Activated naive CD4-positive, alpha-beta T cell treated with anti-CD3 and anti-CD28 coated beads, Interleukin-2, amount 50 U/mL, for 24 hours (primary cell): Measurements from ENCODE around the gene AGAP3.

Experiments
- H3K27ac Mint-ChIP-seq: one replicate; pipeline ENCODE4 v1.8.0; 2021; ENCODE audit warnings: mild to moderate bottlenecking, mixed read lengths
- H3K27me3 Mint-ChIP-seq: one replicate; pipeline ENCODE4 v1.8.0; 2021; ENCODE audit warnings: mixed read lengths
- H3K36me3 Mint-ChIP-seq: one replicate; pipeline ENCODE4 v1.8.0; 2021; ENCODE audit warnings: mixed read lengths
- H3K4me1 Mint-ChIP-seq: one replicate; pipeline ENCODE4 v1.8.0; 2021; ENCODE audit warnings: mixed read lengths
- H3K4me3 Mint-ChIP-seq: one replicate; pipeline ENCODE4 v1.8.0; 2021; ENCODE audit warnings: mild to moderate bottlenecking, mixed read lengths
- H3K9me3 Mint-ChIP-seq: one replicate; pipeline ENCODE4 v1.8.0; 2021; ENCODE audit warnings: mixed read lengths

AGAP3 gene

DNA sequence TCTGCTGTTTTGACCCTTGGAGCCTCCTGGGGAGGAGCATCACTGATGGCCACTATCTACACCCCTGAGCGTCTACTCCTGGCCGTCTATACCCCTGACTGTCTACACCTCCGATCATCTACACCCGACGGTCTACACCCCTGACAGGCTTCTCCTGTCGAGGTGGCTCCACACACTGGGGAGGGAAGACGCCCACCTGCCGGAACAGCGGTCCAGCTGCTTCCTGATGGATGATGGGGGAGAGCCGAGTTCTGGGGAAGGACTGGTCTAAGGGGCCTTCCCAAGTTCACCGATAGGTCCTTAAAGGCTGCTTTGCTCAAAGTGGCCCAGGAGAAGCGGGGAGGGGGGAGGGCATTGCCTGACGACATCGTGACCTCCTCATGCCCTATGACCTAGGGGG, 41.9 kb downstream of the AGAP3 start:
- no peak overlapping the region for H3K27ac Mint-ChIP-seq
- H3K4me3 Mint-ChIP-seq, result no peak overlapping the region
- H3K27me3 Mint-ChIP-seq, result no peaks in the 10 kb centered on the region
- H3K4me1 Mint-ChIP-seq, result peaks cover 6% of the 10 kb centered on the region
- no peaks in the 10 kb centered on the region for H3K9me3 Mint-ChIP-seq
- no peaks in the 10 kb centered on the region for H3K36me3 Mint-ChIP-seq

DNA sequence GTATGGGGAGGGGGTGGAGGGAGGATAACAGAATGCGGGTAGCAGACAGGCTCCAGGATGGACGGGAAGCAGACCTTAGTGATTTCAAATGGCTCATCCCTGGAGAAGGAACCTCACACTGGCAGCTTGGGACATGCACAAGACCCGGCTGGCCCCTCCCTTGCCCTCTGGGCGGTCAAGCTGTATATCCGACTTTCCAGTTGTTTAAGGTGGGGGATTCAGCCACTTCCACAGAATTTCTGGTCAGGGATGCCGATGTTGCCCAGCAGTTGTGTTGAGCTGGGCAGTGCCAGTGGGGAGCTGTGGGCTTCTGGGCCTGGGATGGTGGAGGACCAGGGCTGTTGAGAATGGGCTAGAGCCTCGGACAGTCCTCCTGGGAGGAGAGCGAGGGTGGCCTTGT, 42.4 kb downstream of the AGAP3 start:
- Mint-ChIP-seq H3K4me3 (no peak overlapping the region), H3K27ac (no peak overlapping the region), H3K27me3 (no peaks in the 10 kb centered on the region), H3K4me1 (peaks cover 5% of the 10 kb centered on the region), H3K36me3 (no peaks in the 10 kb centered on the region), H3K9me3 (no peaks in the 10 kb centered on the region)

GRCh38 chr7:151129117-151129959, 43.1 kb downstream of the AGAP3 start:
- Mint-ChIP-seq H3K4me1 (no peaks in the 10 kb centered on the region), H3K27ac (no peak overlapping the region), H3K27me3 (no peaks in the 10 kb centered on the region), H3K36me3 (no peaks in the 10 kb centered on the region), H3K4me3 (no peak overlapping the region), H3K9me3 (no peaks in the 10 kb centered on the region)

DNA sequence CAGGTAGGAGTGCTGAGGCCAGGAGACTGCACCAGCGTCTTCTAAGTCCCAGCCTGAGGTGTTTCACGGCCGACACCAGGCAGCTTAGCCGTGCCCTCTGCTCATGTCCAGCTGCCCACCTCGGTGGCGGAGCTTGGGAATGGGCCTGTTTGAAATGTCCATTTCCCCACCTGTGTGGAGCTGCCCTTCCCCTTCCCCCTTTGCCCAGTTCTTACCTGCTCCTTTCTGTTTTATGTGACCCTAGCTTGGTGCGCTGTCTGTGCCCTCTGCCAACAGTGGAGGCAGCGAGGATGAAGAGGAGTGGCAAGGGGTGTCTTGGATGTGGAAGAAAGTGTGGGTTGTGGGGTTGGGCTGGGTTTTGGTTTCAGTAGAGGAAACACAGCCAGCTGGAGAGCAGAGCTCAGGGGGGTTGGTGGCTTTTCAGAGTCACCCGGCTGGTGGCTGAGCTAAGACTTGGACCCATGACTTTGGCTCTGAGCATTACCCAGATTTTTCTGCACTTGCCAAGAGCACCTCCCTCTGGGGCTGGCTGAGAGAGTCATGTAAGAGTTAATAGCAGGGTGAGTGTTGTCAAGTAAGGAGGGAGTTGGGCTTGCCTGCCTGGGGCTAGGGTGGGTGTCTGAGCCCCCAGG, 43.8 kb downstream of the AGAP3 start:
- no peak overlapping the region for H3K27ac Mint-ChIP-seq
- H3K36me3 Mint-ChIP-seq, result no peaks in the 10 kb centered on the region
- H3K27me3 Mint-ChIP-seq, result no peaks in the 10 kb centered on the region
- H3K4me1 Mint-ChIP-seq, result no peaks in the 10 kb centered on the region
- H3K9me3 Mint-ChIP-seq, result no peaks in the 10 kb centered on the region
- no peak overlapping the region for H3K4me3 Mint-ChIP-seq

GRCh38 chr7:151130741-151131157, 44.5 kb downstream of the AGAP3 start:
- Mint-ChIP-seq H3K4me1 (no peaks in the 10 kb centered on the region), H3K9me3 (no peaks in the 10 kb centered on the region), H3K4me3 (no peak overlapping the region), H3K27me3 (no peaks in the 10 kb centered on the region), H3K36me3 (no peaks in the 10 kb centered on the region), H3K27ac (no peak overlapping the region)

GRCh38 chr7:151131224-151131591, 44.9 kb downstream of the AGAP3 start:
- Mint-ChIP-seq H3K4me3 (no peak overlapping the region), H3K9me3 (no peaks in the 10 kb centered on the region), H3K36me3 (no peaks in the 10 kb centered on the region), H3K27ac (no peak overlapping the region), H3K4me1 (no peaks in the 10 kb centered on the region), H3K27me3 (no peaks in the 10 kb centered on the region)

GRCh38 chr7:151131592-151132293, 45.5 kb downstream of the AGAP3 start:
- Mint-ChIP-seq H3K4me1 (no peaks in the 10 kb centered on the region), H3K36me3 (no peaks in the 10 kb centered on the region), H3K27ac (no peak overlapping the region), H3K27me3 (no peaks in the 10 kb centered on the region), H3K4me3 (no peak overlapping the region), H3K9me3 (no peaks in the 10 kb centered on the region)

DNA sequence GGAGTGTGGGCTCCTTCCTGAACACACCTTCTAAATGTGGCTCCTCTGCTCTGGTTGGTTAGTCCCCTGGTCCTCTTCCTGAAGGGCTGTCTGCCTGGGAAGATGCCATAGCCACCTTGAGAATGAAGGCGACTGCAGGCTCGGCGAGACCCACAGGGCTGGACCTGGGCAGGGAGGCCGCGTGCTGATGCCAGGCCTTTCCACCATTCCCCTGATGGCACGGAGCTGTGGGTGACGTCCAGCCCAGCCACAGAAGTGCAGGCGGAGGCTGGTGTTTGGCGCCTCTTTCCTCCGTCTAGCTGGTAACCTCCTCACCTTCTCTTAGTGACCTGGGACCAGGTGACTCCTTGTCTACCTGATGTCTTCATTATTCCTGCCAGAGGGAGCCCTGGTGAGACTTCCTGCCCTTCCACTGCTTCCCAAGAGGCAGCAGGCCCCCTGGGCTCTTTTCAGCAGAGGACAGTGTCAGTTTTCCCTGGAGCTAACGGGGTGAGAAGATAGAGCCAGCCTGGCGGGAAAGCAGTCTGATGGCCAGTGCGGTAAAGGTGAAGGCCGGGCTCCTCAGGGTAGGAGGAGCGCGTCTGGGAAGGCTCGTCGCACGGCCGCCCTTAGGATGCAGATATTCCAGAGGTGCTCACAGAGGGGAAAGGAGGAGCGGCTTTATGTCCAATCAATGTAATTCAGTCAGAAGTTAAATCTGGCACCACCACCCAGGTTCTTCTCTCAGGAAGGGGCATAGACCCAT, 46.4 kb downstream of the AGAP3 start:
- no peaks in the 10 kb centered on the region for H3K36me3 Mint-ChIP-seq
- H3K9me3 Mint-ChIP-seq, result no peaks in the 10 kb centered on the region

DNA sequence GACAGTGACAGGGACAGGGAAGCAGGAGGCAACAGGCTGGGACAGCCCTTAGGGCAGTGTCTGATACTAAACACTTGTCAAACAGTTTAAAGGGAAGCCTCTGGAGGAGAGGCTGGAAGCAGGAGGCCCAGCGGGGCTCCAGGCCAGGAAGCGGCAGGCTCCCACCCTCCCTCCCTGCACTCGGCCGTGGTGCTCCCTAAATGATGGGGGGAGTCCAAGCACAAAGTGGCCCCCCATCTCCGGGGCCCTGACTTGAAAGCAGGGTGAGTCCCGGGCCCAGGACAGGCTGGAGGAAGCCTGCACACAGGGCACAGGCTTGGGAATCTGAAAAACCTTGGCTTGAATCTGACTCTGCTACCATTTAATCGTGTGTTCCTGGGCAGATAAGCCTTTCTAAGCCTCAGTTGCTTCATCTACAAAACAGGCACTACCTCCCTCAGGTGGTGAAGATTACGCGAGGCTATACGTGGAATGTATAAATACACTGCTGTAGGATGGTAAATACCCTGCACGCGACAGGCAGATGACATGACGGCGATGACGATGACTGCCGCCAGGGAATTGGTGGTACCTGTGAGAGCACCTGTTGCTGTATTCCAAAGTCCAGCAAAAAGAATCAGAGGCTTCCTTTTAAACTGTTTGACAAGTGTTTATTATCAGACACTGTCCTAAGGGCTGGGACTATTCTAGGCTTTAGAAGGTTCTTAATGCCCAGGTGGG, 47.2 kb downstream of the AGAP3 start:
- no peaks in the 10 kb centered on the region for H3K36me3 Mint-ChIP-seq
- H3K9me3 Mint-ChIP-seq, result no peaks in the 10 kb centered on the region
- no peaks in the 10 kb centered on the region for H3K4me1 Mint-ChIP-seq
- H3K4me3 Mint-ChIP-seq, result no peak overlapping the region
- no peak overlapping the region for H3K27ac Mint-ChIP-seq
- H3K27me3 Mint-ChIP-seq, result no peaks in the 10 kb centered on the region

More for the DNA sequence above, 46.4 kb downstream of the AGAP3 start:
- Mint-ChIP-seq H3K27me3 (no peaks in the 10 kb centered on the region), H3K4me1 (no peaks in the 10 kb centered on the region), H3K27ac (no peak overlapping the region), H3K4me3 (no peak overlapping the region)

DNA sequence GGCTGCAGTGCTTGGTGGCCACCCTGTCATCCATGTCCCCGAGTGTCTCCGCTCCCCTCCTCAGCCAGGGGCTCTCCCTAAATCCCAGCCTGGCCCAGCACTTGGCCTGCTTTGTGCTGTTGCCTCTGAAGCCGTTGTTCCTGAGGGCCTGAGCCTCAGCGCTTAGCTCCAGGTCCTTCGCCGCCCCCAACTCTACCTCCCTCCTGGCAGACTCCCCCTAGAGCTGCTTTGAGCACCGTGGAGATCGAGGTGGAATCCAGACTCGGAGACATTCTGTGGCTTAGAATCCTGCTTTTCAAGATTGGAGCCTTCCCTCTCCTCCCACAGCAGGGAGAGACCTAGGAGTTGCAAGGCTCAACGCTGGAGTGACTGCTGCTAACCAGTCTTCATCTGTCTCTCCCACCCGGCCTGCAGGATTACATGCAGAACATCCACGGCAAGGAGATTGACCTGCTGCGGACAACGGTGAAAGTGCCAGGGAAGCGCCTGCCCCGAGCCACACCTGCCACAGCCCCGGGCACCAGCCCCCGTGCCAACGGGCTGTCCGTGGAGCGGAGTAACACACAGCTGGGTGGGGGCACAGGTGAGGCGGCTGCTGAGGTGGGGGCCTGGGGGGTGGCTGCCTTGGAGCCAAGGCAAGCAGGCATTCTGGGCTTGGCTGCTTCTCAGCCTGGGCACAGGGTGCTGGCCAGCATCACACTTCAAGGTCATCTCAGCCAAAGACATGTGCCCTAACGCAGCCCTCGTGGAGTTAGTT, 47.9 kb downstream of the AGAP3 start:
- Mint-ChIP-seq H3K9me3 (no peaks in the 10 kb centered on the region), H3K4me1 (no peaks in the 10 kb centered on the region), H3K36me3 (no peaks in the 10 kb centered on the region), H3K27me3 (no peaks in the 10 kb centered on the region), H3K27ac (no peak overlapping the region), H3K4me3 (no peak overlapping the region)

GRCh38 chr7:151134743-151135524, 48.7 kb downstream of the AGAP3 start:
- Mint-ChIP-seq H3K27me3 (no peaks in the 10 kb centered on the region), H3K4me3 (no peak overlapping the region), H3K9me3 (no peaks in the 10 kb centered on the region), H3K27ac (no peak overlapping the region), H3K36me3 (peaks cover 3% of the 10 kb centered on the region), H3K4me1 (no peaks in the 10 kb centered on the region)

- H3K27me3 Mint-ChIP-seq, result no peaks in the 10 kb centered on the region
- H3K36me3 Mint-ChIP-seq, result peaks cover 3% of the 10 kb centered on the region
- H3K4me3 Mint-ChIP-seq, result no peak overlapping the region
- no peak overlapping the region for H3K27ac Mint-ChIP-seq
- H3K4me1 Mint-ChIP-seq, result no peaks in the 10 kb centered on the region
- no peaks in the 10 kb centered on the region for H3K9me3 Mint-ChIP-seq
Observed at GRCh38 chr7:151135525-151135845, 49.2 kb downstream of the AGAP3 start.

GRCh38 chr7:151135866-151136843, 49.9 kb downstream of the AGAP3 start:
- H3K4me1 Mint-ChIP-seq, result no peaks in the 10 kb centered on the region
- H3K27me3 Mint-ChIP-seq, result no peaks in the 10 kb centered on the region
- no peak overlapping the region for H3K27ac Mint-ChIP-seq
- H3K9me3 Mint-ChIP-seq, result no peaks in the 10 kb centered on the region
- H3K36me3 Mint-ChIP-seq, result peaks cover 3% of the 10 kb centered on the region
- no peak overlapping the region for H3K4me3 Mint-ChIP-seq
